Thyroid gland (tissue), 4 donors: ENCODE data around the gene CAPN13. TPM values are rescaled to one million over a fixed set of nuclear protein-coding genes. Genes with fewer than 3 reads are reported as not detected.

ENCODE experiments used
- DNase-seq, 2 donors: peaks; one replicate each; pipeline ENCODE4 v3.0.0-alpha.2; 2019
- H3K27ac ChIP-seq, 3 donors: fragments of 200-600 bp; sonication (generic); 1 replicate in 2 of 3; 2 replicates in 1 of 3; pipeline ENCODE4 v1.5.1; 2016 to 2019; ENCODE audit warnings: mild to moderate bottlenecking in 1 of 3, moderate library complexity in 1 of 3
- H3K27me3 ChIP-seq: fragments of 200-600 bp; sonication (generic); one replicate; pipeline ENCODE4 v1.5.1; 2019
- H3K36me3 ChIP-seq, 2 donors: fragments of 200-600 bp; sonication (generic); one replicate each; pipeline ENCODE4 v1.5.1; 2016 to 2019
- H3K4me1 ChIP-seq, 2 donors: fragments of 200-600 bp; sonication (generic); one replicate each; pipeline ENCODE4 v1.5.1; 2017 to 2019
- H3K4me3 ChIP-seq, 3 donors: fragments of 200-600 bp; sonication (generic); replicated peaks in 1 of 3; 1 replicate in 2 of 3; 2 replicates in 1 of 3; pipeline ENCODE4 v1.5.1; 2016; ENCODE audit warnings: mild to moderate bottlenecking in 1 of 3
- H3K9me3 ChIP-seq: fragments of 200-600 bp; sonication (generic); one replicate; pipeline ENCODE4 v1.5.1; 2017
- POLR2A ChIP-seq, 2 donors: fragments of 450-650 bp; IDR thresholded peaks; one replicate each; pipeline ENCODE4 v1.6.1; 2017; ENCODE audit warnings: antibody characterized with exemption in 2 of 2, mild to moderate bottlenecking in 2 of 2, moderate library complexity in 1 of 2
- WGBS, 2 donors: methylation state at CpG; one replicate each; pipeline ENCODE4 v1.1.5; 2017; 5-methylcytosine and 5-hydroxymethylcytosine counted together
- intact Hi-C: fragments of 100-400 bp; cut with DNase I; formaldehyde crosslinking; loops from one replicate; pipeline ENCODE4 v1.15.1; 2023
- total RNA-seq, 4 donors: library from RNA; depleted of rRNA; stranded (reverse); fragments of >200 nt; gene quantifications; one replicate each; pipeline ENCODE4 v1.2.3, GENCODE V29; 2016
- TF ChIP-seq, protein P1 (sequence below), 6 experiments: fragments of 200-600 bp in 3 of 6; fragments of 450-650 bp in 3 of 6; sonication (generic) in 3 of 6; IDR thresholded peaks; one replicate each; pipeline ENCODE4 v1.5.1; 2016 to 2019; ENCODE audit warnings: antibody characterized with exemption in 6 of 6, mild to moderate bottlenecking in 2 of 6, inconsistent platforms in 1 of 6, moderate library complexity in 1 of 6

CAPN13 gene
- total RNA-seq, 4 donors from 2014 or later: 3.0 TPM; not detected in 3

GRCh38 chr2:30776831-30777635 is 30.2 kb downstream of the CAPN13 start:
- intact Hi-C loops: no loop called here
- TF ChIP-seq, protein P1, sequence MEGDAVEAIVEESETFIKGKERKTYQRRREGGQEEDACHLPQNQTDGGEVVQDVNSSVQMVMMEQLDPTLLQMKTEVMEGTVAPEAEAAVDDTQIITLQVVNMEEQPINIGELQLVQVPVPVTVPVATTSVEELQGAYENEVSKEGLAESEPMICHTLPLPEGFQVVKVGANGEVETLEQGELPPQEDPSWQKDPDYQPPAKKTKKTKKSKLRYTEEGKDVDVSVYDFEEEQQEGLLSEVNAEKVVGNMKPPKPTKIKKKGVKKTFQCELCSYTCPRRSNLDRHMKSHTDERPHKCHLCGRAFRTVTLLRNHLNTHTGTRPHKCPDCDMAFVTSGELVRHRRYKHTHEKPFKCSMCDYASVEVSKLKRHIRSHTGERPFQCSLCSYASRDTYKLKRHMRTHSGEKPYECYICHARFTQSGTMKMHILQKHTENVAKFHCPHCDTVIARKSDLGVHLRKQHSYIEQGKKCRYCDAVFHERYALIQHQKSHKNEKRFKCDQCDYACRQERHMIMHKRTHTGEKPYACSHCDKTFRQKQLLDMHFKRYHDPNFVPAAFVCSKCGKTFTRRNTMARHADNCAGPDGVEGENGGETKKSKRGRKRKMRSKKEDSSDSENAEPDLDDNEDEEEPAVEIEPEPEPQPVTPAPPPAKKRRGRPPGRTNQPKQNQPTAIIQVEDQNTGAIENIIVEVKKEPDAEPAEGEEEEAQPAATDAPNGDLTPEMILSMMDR (IDR thresholded peaks at IDR 0.05): no peak
- TF ChIP-seq POLR2A (IDR thresholded peaks at IDR 0.05): no peak
- 53 to 54% methylated on average over 9 of the region's 9 CpGs for WGBS, 2 donors

DNA sequence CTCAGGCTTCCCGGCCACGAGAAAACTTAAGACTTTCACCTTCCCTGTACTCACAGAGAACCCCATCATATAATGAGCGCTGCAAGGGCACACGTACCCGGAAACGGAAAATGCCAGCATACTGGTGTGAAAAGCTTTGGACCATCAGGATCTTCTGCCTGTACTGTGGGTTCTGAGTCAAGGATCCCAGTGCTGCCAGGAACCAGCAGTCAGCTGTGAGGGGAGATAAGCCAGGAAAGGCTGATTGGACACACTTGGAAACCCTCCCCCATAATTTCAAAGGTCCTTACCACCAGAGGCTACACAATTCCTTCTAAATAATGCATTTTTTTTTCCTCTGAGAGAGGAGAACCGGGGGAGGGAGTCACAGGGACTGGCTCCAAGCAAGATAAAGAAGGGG is 31.4 kb downstream of the CAPN13 start:
- no peak overlapping the region for H3K4me3 ChIP-seq
- intact Hi-C loops: no loop called here
- no peak for DNase-seq
- TF ChIP-seq POLR2A (IDR thresholded peaks at IDR 0.05): no peak
- TF ChIP-seq, protein P1 (IDR thresholded peaks at IDR 0.05): no peak
- H3K27ac ChIP-seq: no peak overlapping the region
- no peaks in the 10 kb centered on the region for H3K9me3 ChIP-seq
- no peaks in the 10 kb centered on the region for H3K36me3 ChIP-seq
- H3K27me3 ChIP-seq: no peaks in the 10 kb centered on the region
- WGBS, 2 donors: 66 to 79% methylated on average over 7 of the region's 7 CpGs
- H3K4me1 ChIP-seq: no peaks in the 10 kb centered on the region

More at GRCh38 chr2:30776831-30777635, 30.2 kb downstream of the CAPN13 start:
- no peak overlapping the region for H3K27ac ChIP-seq
- H3K27me3 ChIP-seq: no peaks in the 10 kb centered on the region
- H3K4me1 ChIP-seq: no peaks in the 10 kb centered on the region
- H3K9me3 ChIP-seq: no peaks in the 10 kb centered on the region
- DNase-seq: peak; percentile 49 to 52
- no peak overlapping the region for H3K4me3 ChIP-seq
- no peaks in the 10 kb centered on the region for H3K36me3 ChIP-seq

DNA sequence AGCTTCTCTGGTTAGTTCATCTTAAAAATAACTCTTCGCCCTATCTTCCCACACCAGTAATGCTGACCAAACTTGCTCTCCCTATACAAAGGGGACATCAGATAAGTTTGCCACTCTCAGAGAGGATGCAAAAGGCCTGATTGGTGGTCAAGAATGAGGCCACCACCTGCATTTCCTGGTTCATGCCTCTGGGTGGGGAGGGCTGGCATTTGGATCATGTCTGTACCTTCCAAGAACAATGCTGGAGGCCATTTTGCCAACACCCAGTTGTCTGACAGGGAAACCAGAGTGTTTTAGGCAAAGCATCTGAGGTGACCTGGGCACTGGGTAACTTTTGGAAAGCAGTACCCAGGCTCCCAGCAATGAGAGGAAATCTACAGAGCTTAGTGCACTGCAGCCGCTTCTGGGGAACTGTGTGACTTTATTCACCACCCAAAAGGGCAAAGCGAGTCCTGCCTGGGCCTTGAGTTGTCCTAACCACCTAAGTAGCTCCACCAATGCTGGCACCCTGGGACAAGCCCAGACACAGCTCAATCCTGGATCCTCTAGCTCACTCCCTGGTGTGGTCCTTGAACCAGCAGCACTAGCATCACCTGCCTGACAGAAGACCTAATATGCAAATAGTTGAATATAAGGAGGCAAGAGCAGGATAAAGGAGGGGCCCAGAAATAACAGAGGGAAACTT is 35.1 kb downstream of the CAPN13 start:
- WGBS, 2 donors: 98 to 100% methylated on average over 3 of the region's 3 CpGs
- H3K27ac ChIP-seq: no peak overlapping the region
- no peaks in the 10 kb centered on the region for H3K27me3 ChIP-seq
- no peak overlapping the region for H3K4me3 ChIP-seq
- no peak for TF ChIP-seq POLR2A (IDR thresholded peaks at IDR 0.05)
- TF ChIP-seq, protein P1 (IDR thresholded peaks at IDR 0.05): no peak
- H3K36me3 ChIP-seq: no peaks in the 10 kb centered on the region
- intact Hi-C loops: no loop called here
- no peak for DNase-seq
- no peaks in the 10 kb centered on the region for H3K9me3 ChIP-seq
- H3K4me1 ChIP-seq: no peaks in the 10 kb centered on the region

DNA sequence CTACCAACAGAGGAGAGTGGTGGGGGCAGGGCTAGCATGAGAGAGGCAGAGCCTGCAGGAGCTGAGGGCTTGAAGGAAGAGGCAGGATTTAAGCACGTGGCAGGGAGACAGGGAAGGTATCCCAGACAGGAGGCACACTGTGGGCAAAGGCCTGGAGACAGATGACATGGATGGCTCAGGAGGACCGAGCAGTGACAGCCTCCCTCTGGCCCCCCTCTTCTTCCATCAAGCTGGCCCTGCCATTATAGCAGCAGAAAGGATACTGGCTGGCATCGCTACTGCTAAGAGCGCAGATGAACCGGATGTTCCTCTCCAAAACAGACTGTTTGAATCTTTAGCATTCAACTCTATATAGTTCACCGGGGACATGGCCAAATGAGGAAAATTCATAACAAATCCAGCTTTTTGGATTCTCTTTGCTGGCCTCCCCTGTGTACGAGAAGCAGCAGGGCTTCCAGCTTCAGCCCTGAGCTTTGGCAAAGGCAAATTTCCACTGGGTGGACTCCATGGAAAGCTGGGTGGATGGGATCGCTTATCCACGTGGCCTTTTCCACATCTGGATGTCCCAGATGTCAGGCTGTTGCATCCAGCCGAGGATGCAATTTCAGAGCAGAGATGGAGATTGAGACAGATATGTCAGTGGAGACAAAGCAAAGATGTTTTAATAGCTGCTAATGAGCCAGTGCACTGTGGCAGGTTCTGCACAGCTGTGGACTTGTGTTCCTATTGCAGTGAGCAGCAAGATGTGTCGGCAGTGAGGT is 36.2 kb downstream of the CAPN13 start:
- WGBS, 2 donors: 80 to 88% methylated on average over 11 of the region's 11 CpGs
- intact Hi-C loops: no loop called here
- TF ChIP-seq POLR2A (IDR thresholded peaks at IDR 0.05): no peak
- TF ChIP-seq, protein P1 (IDR thresholded peaks at IDR 0.05): no peak
- H3K36me3 ChIP-seq: no peaks in the 10 kb centered on the region
- no peak overlapping the region for H3K27ac ChIP-seq
- H3K9me3 ChIP-seq: no peaks in the 10 kb centered on the region
- no peak for DNase-seq
- H3K27me3 ChIP-seq: no peaks in the 10 kb centered on the region
- no peaks in the 10 kb centered on the region for H3K4me1 ChIP-seq
- no peak overlapping the region for H3K4me3 ChIP-seq
